Keratinocyte (primary cell): ENCODE data around the gene RFC2. TPM values are rescaled to one million over a fixed set of nuclear protein-coding genes. Genes with fewer than 3 reads are reported as not detected.

Experiments used
- DNase-seq: peaks from one replicate; pipeline ENCODE4 v3.0.0-alpha.2; 2011; ENCODE audit warnings: low read depth, missing footprints, low spot score
- FAIRE-seq: peaks from 2 replicates; lab custom pipeline; 2011; peaks lifted over from hg19 to GRCh38; lab: Jason Lieb, UNC
- H2AFZ ChIP-seq: 2 replicates; pipeline ENCODE4 v1.6.0; 2012; ENCODE audit warnings: low read length, control low read depth, inconsistent platforms; ENCODE audit not compliant: control insufficient read depth
- H3K27ac ChIP-seq: 2 replicates; pipeline ENCODE4 v1.5.1; 2011; ENCODE audit warnings: low read length; ENCODE audit not compliant: control insufficient read depth, insufficient read depth
- H3K27me3 ChIP-seq: 3 replicates; pipeline ENCODE4 v1.6.0; 2011; ENCODE audit warnings: low read length; ENCODE audit not compliant: control insufficient read depth, insufficient read depth; ENCODE audit errors: extremely low read depth
- H3K36me3 ChIP-seq, 2 experiments: 2 replicates in 1 of 2; 3 replicates in 1 of 2; pipeline ENCODE4 v1.5.1; 2011; ENCODE audit warnings: low read length in 2 of 2, mild to moderate bottlenecking in 1 of 2; ENCODE audit not compliant: control insufficient read depth in 2 of 2, insufficient read depth in 2 of 2; ENCODE audit errors: extremely low read depth in 1 of 2
- H3K4me1 ChIP-seq: 3 replicates; pipeline ENCODE4 v1.5.1; 2011; ENCODE audit warnings: low read length; ENCODE audit not compliant: control insufficient read depth, insufficient read depth; ENCODE audit errors: extremely low read depth
- H3K4me2 ChIP-seq: 3 replicates; pipeline ENCODE4 v1.6.0; 2011; ENCODE audit warnings: low read depth, low read length; ENCODE audit not compliant: control insufficient read depth, insufficient read depth; ENCODE audit errors: extremely low read depth
- H3K4me3 ChIP-seq, 3 experiments: fragments of 200-600 bp in 1 of 3; sonication (generic) in 1 of 3; 2 replicates in 2 of 3; 3 replicates in 1 of 3; pipeline ENCODE4 v1.5.1; 2011 to 2016; ENCODE audit warnings: low read length in 3 of 3, mild to moderate bottlenecking in 3 of 3, control low read depth in 2 of 3, inconsistent platforms in 1 of 3, low read depth in 1 of 3, mixed read lengths in 1 of 3, mixed run types in 1 of 3, moderate library complexity in 1 of 3; ENCODE audit not compliant: control insufficient read depth in 2 of 3, insufficient read depth in 2 of 3; ENCODE audit errors: extremely low read depth in 1 of 3
- H3K79me2 ChIP-seq: 2 replicates; pipeline ENCODE4 v1.6.0; 2012; ENCODE audit warnings: low read length; ENCODE audit not compliant: control insufficient read depth, insufficient read depth
- H3K9ac ChIP-seq: 3 replicates; pipeline ENCODE4 v1.6.0; 2011; ENCODE audit warnings: low read length; ENCODE audit not compliant: control insufficient read depth, insufficient read depth; ENCODE audit errors: extremely low read depth
- H3K9me1 ChIP-seq: 3 replicates; pipeline ENCODE4 v1.6.0; 2011; ENCODE audit warnings: low read length; ENCODE audit not compliant: control insufficient read depth, insufficient read depth; ENCODE audit errors: extremely low read depth
- H3K9me3 ChIP-seq: 2 replicates; pipeline ENCODE4 v1.5.1; 2012; ENCODE audit warnings: low read depth, low read length; ENCODE audit not compliant: control insufficient read depth
- H4K20me1 ChIP-seq: 3 replicates; pipeline ENCODE4 v1.6.0; 2011; ENCODE audit warnings: low read length; ENCODE audit not compliant: control insufficient read depth, insufficient read depth; ENCODE audit errors: extremely low read depth
- EZH2 ChIP-seq: IDR thresholded peaks from one replicate; pipeline ENCODE4 v1.6.1; 2012; ENCODE audit warnings: inconsistent platforms, mild to moderate bottlenecking, low read length, moderate library complexity
- dilution Hi-C: fragments of 300-500 bp; cut with MboI; formaldehyde crosslinking; loops from one replicate; pipeline ENCODE4 v1.7.0; 2020; ENCODE audit warnings: low sequenced_read_pairs; ENCODE audit not compliant: extremely low pct_ligation_motif_present
- polyA plus RNA-seq, 5 experiments: library from polyadenylated mRNA; depleted of rRNA in 3 of 5; stranded (reverse) in 3 of 5; stranded (forward) in 1 of 5; unstranded in 1 of 5; fragments of >200 nt; gene quantifications; 1 replicate in 1 of 5; 2 replicates in 3 of 5; 3 replicates in 1 of 5; pipeline versions ENCODE4 v1.2.1 to v1.2.3, GENCODE V29; 2011 to 2012; ENCODE audit warnings: missing spikeins in 2 of 5, low read depth in 1 of 5, low replicate concordance in 1 of 5
- TF ChIP-seq, protein P1 (sequence below), 3 experiments: IDR thresholded peaks in 1 of 3; conservative IDR thresholded peaks in 1 of 3; optimal IDR thresholded peaks in 1 of 3; 2 replicates in 2 of 3; 3 replicates in 1 of 3; pipeline versions ENCODE3 to v1.5.1; 2011; ENCODE audit warnings: low read length in 3 of 3, mild to moderate bottlenecking in 3 of 3, moderate library complexity in 2 of 3, control low read depth in 1 of 3, inconsistent platforms in 1 of 3; ENCODE audit not compliant: insufficient read depth in 2 of 3; ENCODE audit errors: extremely low read depth in 1 of 3

Gene RFC2
- polyA plus RNA-seq, 1 donor (not counting 4 experiments of a cell fraction or from before 2014, with no cell fraction given) = 24.7 TPM

DNA sequence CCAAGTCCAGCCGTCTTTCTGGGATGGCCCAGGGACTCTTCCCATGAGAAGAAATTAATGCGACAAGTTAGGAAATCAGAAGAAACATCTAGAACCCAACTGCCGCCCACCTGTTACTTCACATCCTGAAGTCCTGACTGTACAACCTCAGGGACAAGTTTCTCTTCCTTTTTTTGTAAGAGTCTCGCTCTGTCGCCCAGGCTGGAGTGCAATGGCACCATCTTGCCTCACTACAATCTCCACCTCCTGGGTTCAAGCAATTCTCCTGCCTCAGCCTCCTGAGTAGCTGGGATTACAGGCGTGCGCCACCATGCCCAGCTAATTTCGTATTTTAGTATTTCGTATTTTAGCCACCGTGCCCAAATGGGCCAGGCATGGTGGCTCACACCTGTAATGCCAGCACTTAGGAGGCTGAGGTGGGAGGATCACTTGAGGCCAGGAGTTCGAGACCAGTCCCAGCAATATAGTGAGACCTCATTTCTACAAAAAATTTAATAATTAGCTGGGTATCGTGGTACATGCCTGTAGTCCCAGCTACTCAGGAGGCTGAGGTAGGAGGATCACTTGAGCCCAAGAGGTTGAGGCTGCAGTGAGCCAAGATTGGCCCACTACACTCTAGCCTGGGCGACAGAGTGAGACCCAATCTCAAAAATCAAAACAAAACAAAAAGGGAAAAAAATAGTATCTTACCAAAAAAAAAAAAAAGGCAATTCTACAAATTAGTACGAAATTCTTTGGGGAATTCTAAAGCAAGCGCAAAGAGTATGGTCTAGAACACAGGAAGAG lies 23.6 kb downstream of the RFC2 start:
- no peak overlapping the region for H3K4me3 ChIP-seq
- H3K4me2 ChIP-seq = no peak overlapping the region
- no peak for DNase-seq
- H4K20me1 ChIP-seq = no peaks in the 10 kb centered on the region
- FAIRE-seq = no peak
- H3K9me1 ChIP-seq = no peaks in the 10 kb centered on the region
- no peak overlapping the region for H3K27ac ChIP-seq
- H3K79me2 ChIP-seq = no peaks in the 10 kb centered on the region
- H3K27me3 ChIP-seq = no peaks in the 10 kb centered on the region
- H3K9me3 ChIP-seq = no peaks in the 10 kb centered on the region
- dilution Hi-C loops = no loop called here
- no peak overlapping the region for H3K9ac ChIP-seq
- TF ChIP-seq EZH2 = no peak
- TF ChIP-seq, protein P1, sequence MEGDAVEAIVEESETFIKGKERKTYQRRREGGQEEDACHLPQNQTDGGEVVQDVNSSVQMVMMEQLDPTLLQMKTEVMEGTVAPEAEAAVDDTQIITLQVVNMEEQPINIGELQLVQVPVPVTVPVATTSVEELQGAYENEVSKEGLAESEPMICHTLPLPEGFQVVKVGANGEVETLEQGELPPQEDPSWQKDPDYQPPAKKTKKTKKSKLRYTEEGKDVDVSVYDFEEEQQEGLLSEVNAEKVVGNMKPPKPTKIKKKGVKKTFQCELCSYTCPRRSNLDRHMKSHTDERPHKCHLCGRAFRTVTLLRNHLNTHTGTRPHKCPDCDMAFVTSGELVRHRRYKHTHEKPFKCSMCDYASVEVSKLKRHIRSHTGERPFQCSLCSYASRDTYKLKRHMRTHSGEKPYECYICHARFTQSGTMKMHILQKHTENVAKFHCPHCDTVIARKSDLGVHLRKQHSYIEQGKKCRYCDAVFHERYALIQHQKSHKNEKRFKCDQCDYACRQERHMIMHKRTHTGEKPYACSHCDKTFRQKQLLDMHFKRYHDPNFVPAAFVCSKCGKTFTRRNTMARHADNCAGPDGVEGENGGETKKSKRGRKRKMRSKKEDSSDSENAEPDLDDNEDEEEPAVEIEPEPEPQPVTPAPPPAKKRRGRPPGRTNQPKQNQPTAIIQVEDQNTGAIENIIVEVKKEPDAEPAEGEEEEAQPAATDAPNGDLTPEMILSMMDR (optimal IDR thresholded peaks at IDR 0.05 in 1 of 3, IDR thresholded peaks at IDR 0.05 in 1 of 3, conservative IDR thresholded peaks at IDR 0.05 in 1 of 3; ENCODE audit: extremely low read depth in 1 of 3, insufficient read depth in 2 of 3, low read length in 3 of 3) = no peak
- peaks cover 0 to 9% of the 10 kb centered on the region in 2 experiments for H3K36me3 ChIP-seq
- no peak overlapping the region for H2AFZ ChIP-seq
- no peaks in the 10 kb centered on the region for H3K4me1 ChIP-seq

GRCh38 chr7:74228951-74229900 lies 25.0 kb downstream of the RFC2 start:
- H2AFZ ChIP-seq = no peak overlapping the region
- no peak overlapping the region for H3K4me2 ChIP-seq
- TF ChIP-seq EZH2 = no peak
- TF ChIP-seq, protein P1 (optimal IDR thresholded peaks at IDR 0.05 in 1 of 3, IDR thresholded peaks at IDR 0.05 in 1 of 3, conservative IDR thresholded peaks at IDR 0.05 in 1 of 3; ENCODE audit: extremely low read depth in 1 of 3, insufficient read depth in 2 of 3, low read length in 3 of 3) = no peak
- DNase-seq (no peak), FAIRE-seq (no peak)
- H3K27ac ChIP-seq = no peak overlapping the region
- H3K9ac ChIP-seq = no peak overlapping the region
- no peaks in the 10 kb centered on the region for H3K9me3 ChIP-seq
- dilution Hi-C loops = no loop called here
- H3K4me3 ChIP-seq = no peak overlapping the region
- no peaks in the 10 kb centered on the region for H3K79me2 ChIP-seq
- H4K20me1 ChIP-seq = no peaks in the 10 kb centered on the region
- H3K36me3 ChIP-seq = peaks cover 0 to 3% of the 10 kb centered on the region in 2 experiments
- H3K4me1 ChIP-seq = no peaks in the 10 kb centered on the region
- no peaks in the 10 kb centered on the region for H3K27me3 ChIP-seq
- H3K9me1 ChIP-seq = no peaks in the 10 kb centered on the region
